ENCODE data around the gene GRIK3. TPM values are rescaled to one million over a fixed set of nuclear protein-coding genes. Genes with fewer than 3 reads are reported as not detected.

GRIK3 gene
- total and polyA plus RNA-seq, 8 donors, result under 0.01 to 4.9 (median 0.46) TPM; not detected in 1

- Histone ChIP-seq H3K9me3 (no peaks in the 10 kb centered on the region), H3K27me3 (peaks cover 0 to 61% (median 17%) of the 10 kb centered on the region in 3 donors), H3K4me3 (no peak overlapping the region), H3K36me3 (no peaks in the 10 kb centered on the region), H3K27ac (no peak overlapping the region), H3K4me1 (no peaks in the 10 kb centered on the region)
- no peak for TF ChIP-seq EP300 (IDR thresholded peaks at IDR 0.05)
- no peak for TF ChIP-seq POLR2A (IDR thresholded peaks at IDR 0.05)
- TF ChIP-seq, protein P1, sequence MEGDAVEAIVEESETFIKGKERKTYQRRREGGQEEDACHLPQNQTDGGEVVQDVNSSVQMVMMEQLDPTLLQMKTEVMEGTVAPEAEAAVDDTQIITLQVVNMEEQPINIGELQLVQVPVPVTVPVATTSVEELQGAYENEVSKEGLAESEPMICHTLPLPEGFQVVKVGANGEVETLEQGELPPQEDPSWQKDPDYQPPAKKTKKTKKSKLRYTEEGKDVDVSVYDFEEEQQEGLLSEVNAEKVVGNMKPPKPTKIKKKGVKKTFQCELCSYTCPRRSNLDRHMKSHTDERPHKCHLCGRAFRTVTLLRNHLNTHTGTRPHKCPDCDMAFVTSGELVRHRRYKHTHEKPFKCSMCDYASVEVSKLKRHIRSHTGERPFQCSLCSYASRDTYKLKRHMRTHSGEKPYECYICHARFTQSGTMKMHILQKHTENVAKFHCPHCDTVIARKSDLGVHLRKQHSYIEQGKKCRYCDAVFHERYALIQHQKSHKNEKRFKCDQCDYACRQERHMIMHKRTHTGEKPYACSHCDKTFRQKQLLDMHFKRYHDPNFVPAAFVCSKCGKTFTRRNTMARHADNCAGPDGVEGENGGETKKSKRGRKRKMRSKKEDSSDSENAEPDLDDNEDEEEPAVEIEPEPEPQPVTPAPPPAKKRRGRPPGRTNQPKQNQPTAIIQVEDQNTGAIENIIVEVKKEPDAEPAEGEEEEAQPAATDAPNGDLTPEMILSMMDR (IDR thresholded peaks at IDR 0.05), result no peak
- TF ChIP-seq POLR2AphosphoS5 (IDR thresholded peaks at IDR 0.05), result no peak
- no peak for DNase-seq
- WGBS, 5 donors, result 71 to 76% (median 74%) methylated on average over 6 to 7 of the region's 7 CpGs
- intact Hi-C loops (cut with DNase I; ENCODE audit: low total_unique reads), result no loop called here
These were observed 212.9 kb downstream of the GRIK3 start for GRCh38 chr1:36821386-36821785.

DNA sequence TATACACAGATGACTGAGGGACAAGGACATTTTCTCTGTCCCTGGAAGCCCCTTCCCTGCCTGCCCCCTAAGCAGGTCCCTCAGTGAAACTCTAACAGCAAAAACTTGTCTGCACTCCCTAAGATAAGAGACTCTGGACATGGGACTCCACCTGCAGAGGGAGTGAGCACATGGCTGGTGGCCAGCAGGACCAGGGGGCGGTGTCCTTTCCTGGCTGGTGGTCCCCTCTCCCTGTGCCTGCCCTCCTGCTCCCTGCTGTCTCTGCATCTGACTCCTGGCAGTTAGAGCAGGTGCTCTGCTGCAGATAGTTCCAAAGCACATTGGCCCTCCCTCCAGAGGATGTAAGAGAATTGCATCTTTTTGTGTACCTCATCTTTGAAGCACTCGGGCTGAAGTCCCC lies 215.5 kb downstream of the GRIK3 start:
- no peak overlapping the region for H3K27ac ChIP-seq
- TF ChIP-seq, protein P1 (IDR thresholded peaks at IDR 0.05), result no peak
- TF ChIP-seq POLR2AphosphoS5 (IDR thresholded peaks at IDR 0.05) (no peak), EP300 (IDR thresholded peaks at IDR 0.05) (no peak), POLR2A (IDR thresholded peaks at IDR 0.05) (no peak)
- peaks cover 0 to 43% (median 10%) of the 10 kb centered on the region in 3 donors for H3K27me3 ChIP-seq
- H3K4me3 ChIP-seq, result no peak overlapping the region
- intact Hi-C loops (cut with DNase I; ENCODE audit: low total_unique reads), result no loop called here
- H3K9me3 ChIP-seq, result no peaks in the 10 kb centered on the region
- DNase-seq, result no peak
- 48 to 90% (median 60%) methylated on average over 1 to 2 of the region's 2 CpGs for whole genome bisulfite sequencing, 5 donors
- H3K36me3 ChIP-seq, result no peaks in the 10 kb centered on the region
- H3K4me1 ChIP-seq, result no peaks in the 10 kb centered on the region

DNA sequence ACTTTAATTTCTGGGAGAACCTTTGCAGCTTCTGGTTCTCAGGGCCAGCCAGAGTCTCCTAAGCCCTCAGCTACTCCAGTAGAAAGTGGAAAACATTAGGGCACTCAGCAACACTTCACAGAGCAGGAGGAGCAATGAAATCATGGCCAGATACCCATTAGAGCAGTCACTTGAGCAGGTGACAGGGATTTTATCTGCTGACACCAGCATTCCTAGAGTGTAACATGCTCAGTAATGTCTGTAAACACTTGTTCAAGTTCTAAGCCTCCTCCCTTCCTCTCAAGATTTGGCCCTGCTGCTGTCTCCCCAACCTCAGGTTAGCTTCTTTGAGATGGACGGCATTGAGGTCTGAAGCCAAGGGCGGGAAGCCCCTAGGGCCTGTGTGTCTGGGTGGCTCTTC lies 218.0 kb downstream of the GRIK3 start:
- Histone ChIP-seq H3K36me3 (no peaks in the 10 kb centered on the region), H3K4me1 (no peaks in the 10 kb centered on the region), H3K27me3 (peaks cover 0 to 48% (median 23%) of the 10 kb centered on the region in 3 donors), H3K4me3 (no peak overlapping the region), H3K27ac (no peak overlapping the region), H3K9me3 (no peaks in the 10 kb centered on the region)
- intact Hi-C loops (cut with DNase I; ENCODE audit: low total_unique reads), result no loop called here
- TF ChIP-seq POLR2A (IDR thresholded peaks at IDR 0.05) (no peak), EP300 (IDR thresholded peaks at IDR 0.05) (no peak), POLR2AphosphoS5 (IDR thresholded peaks at IDR 0.05) (no peak)
- TF ChIP-seq, protein P1 (IDR thresholded peaks at IDR 0.05), result no peak
- no peak for DNase-seq
- 76 to 97% (median 88%) methylated on average over 2 of the region's 2 CpGs for WGBS, 5 donors

GRCh38 chr1:36814774-36815173 lies 219.5 kb downstream of the GRIK3 start:
- WGBS, 5 donors, result 54 to 73% (median 65%) methylated on average over 4 of the region's 4 CpGs

More at GRCh38 chr1:36814774-36815173, 219.5 kb downstream of the GRIK3 start:
- no peak for DNase-seq
- no peak overlapping the region for H3K4me3 ChIP-seq
- H3K27ac ChIP-seq, result no peak overlapping the region
- TF ChIP-seq POLR2AphosphoS5 (IDR thresholded peaks at IDR 0.05), result no peak
- TF ChIP-seq POLR2A (IDR thresholded peaks at IDR 0.05), result no peak
- TF ChIP-seq EP300 (IDR thresholded peaks at IDR 0.05), result no peak
- TF ChIP-seq, protein P1 (IDR thresholded peaks at IDR 0.05), result no peak
- H3K36me3 ChIP-seq, result no peaks in the 10 kb centered on the region
- H3K27me3 ChIP-seq, result peaks cover 0 to 47% (median 22%) of the 10 kb centered on the region in 3 donors
- no peaks in the 10 kb centered on the region for H3K9me3 ChIP-seq
- no peaks in the 10 kb centered on the region for H3K4me1 ChIP-seq
- intact Hi-C loops (cut with DNase I; ENCODE audit: low total_unique reads), result no loop called here

Data from stomach (tissue), 9 donors.